Fibroblast of skin of left quadriceps (primary cell): ENCODE data around the gene ZNF319.

Experiments
- DNase-seq, 2 experiments: peaks; one replicate each; pipeline ENCODE4 v3.0.0-alpha.2; 2013; ENCODE audit warnings: low read depth in 2 of 2

ZNF319 gene

DNA sequence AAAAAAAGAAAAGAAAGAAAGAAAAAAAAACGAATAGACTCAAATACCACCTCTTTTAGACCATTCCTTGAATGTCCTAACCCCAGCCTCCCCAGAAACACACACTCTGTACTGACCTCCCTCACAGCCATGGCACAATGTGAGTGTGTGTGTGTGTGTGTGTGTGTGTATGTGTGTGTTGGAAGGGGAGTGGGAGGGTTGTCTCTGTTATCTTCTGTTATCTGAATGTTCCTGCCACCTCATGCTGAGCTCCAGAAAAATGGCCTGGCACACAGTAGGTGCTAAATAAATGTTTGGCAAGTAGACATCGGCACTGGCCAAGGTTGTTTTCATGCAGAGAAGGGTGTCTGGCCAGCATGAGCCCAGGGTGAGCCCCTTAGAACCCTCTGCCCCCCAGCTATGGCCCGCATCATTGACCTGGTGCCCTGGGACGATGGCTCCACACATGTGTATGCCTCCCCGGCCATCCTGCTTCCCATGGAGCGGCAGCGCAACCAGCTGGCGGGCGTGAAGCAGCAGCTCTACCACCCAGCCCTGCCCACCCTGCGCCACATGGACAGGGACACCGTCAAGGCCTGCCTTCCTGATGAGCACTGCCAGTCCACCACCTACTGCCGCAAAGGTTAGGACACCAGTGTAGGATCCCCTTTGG is 22.9 kb downstream of the ZNF319 start:
- DNase-seq: no peak

DNA sequence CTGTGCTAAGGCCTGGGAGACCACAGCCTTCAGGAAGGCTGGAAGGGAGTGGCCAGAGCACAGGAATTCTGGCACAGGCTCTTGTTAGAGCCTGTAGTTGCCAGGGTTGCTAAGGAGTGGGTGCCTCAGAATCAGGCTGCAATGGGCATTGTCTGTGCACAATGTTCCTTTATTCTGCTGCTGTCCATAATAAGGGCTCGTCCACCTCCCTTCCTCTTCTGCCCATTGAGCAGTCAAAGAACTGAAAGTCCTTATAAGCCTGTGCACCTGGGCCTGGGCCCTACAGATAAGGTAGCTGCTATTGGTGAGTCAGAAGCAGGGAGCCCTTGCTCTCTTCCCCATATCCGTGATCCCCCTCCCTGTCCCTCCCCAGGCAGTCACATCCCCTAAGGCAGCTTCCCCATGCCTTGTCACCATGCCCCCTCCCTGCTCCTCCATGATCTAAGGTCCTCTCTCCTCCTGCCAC is 24.1 kb downstream of the ZNF319 start:
- no peak for DNase-seq

DNA sequence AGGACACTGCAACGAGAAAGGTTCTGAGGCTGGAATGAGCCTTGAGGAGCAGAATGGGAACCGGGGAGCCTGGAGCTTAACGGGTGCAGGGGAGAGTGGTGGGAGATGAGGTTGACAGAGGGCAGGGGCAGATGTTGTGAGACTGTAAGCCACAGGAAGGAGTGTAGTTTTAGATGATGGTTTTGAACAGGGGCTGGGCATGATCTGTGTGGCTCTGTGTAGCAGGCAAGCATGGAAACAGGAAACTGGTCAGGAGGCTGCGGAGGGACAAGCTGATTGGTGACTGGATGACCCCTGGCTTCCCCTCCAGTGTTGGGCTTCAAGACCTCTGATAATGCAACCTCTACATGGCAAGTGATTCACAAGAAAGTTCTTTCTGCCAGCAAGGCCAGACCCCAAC is 28.2 kb downstream of the ZNF319 start:
- no peak for DNase-seq

DNA sequence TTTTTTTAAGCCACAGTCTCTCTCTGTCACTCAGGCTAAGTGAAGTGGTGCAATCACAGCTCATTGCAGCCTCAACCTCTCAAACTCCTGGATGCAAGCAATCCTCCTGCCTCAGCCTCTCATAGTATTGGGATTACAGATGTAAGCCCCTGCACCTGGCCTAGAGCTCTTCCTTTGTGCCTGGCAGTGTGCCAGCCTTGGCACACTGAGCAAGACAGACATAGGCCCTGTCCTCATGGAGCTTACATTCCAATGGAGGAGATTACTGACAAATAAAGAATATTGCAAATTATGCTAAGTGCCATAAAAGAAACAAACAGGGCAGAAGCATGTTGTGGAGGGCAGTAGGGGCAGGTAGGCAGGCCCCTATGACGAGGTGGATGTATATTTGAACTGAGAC is 28.6 kb downstream of the ZNF319 start:
- no peak for DNase-seq

DNA sequence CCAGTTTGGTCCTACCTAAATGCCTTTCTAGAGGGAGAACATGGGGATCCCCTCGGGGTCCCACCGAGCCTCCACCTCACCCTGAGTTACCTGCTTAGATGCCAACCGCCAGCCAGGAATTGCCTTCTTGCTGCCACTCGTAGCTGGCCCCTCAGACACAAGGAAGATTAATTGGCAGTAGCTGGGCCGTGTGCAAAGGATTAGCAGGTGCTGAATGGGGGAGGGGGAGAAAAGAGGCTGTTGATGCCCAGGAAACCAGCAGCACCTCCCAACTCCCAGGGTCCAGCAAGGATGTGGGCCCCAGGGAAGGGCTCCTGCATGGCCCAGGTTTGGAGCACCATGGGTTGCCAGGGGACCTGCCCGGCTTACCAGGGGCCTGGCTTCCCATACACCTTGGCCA is 29.5 kb downstream of the ZNF319 start, which contains the start of gene CNGB1:
Gene CNGB1 (minus strand): TSS at position 159 of the 400 bp plus-strand sequence. CDS start 3,842 bp downstream, outside the sequence.
- no peak for DNase-seq

DNA sequence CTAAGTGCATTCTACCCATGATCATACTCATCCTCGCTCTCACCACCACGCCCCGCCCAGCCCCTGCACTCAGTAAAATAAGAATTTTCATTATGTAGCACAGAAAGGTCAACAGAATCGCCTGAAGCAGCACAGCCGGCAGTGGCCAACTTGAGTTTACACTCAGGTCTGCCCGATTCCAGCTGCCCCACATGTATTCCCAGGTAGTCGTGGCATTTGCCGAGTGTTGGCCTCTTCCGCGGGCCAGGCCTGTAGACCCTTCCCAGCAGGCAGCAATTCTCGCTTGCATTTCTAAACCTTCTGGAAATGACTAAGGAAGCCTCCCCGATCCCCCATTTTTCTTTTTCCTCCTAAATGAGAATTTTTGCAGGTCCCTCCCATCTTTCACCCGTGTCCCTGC is 30.2 kb downstream of the ZNF319 start:
- DNase-seq: no peak

DNA sequence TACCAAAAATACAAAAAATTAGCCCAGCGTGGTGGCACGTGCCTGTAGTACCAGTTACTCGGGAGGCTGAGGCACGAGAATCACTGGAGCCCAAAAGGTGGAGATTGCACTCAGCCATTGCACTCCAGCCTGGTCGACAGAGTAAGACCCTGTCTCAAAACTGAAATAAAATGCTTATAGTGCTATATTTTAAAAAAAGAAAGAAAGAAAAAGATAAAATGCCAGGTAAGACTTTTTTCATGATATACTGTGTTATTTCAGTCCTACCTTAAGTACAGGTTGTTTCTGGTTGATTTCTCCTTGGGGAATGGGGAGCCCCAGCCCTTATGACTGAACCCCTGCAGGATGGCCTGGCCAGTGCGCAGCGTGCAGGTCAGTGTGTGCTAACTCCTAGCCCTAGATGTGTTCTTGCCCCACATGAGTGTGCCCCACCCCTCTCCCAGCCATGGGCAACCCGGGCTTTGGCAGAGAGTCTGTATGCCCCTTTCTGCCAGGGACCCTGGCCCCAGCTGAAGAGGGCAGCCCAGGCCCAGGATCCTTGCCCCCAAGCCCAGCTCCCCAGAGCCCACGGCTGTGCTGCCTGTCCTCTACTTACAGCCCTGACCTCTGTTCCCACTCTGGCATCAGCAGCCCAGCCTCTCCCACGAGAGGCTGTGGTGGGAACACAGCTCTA is 30.9 kb downstream of the ZNF319 start:
- no peak for DNase-seq

DNA sequence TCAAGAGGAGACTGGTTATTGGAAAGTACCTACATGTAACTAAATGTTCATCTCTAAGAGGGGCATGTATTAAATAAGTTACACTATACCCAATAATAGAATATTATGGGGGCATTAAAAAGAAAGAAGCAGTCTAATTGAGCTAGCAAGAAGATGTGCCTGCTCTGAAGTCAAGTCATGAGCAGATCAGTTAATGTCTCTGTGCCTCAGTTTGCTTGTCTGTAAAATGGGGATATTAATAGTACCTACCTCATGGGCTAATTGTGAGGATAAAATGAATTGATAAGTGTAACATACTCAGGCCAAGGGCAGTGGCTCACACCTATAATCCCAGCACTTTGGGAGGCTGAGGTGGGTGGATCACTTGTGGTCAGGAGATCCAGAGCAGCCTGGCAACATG is 32.6 kb downstream of the ZNF319 start:
- no peak for DNase-seq

DNA sequence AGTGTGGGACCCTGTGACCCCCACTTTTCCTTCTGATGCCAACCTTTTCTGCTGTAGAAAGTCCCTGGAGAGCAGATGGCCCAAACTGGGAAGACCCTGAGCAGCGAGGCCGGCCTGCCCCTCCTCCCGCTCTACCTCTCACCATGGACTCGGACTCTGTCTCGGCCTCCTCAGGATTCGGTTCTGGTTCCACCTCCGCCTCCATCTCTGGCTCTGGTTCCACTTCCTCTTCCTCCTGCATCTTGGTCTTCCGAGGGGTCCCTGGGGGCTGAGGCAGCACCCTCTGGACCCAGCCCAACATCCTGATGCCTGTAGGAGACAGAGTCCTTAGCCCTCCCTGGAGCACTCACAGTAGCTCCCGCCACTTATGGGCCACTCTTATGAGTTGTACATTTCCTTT is 33.5 kb downstream of the ZNF319 start:
- no peak for DNase-seq

DNA sequence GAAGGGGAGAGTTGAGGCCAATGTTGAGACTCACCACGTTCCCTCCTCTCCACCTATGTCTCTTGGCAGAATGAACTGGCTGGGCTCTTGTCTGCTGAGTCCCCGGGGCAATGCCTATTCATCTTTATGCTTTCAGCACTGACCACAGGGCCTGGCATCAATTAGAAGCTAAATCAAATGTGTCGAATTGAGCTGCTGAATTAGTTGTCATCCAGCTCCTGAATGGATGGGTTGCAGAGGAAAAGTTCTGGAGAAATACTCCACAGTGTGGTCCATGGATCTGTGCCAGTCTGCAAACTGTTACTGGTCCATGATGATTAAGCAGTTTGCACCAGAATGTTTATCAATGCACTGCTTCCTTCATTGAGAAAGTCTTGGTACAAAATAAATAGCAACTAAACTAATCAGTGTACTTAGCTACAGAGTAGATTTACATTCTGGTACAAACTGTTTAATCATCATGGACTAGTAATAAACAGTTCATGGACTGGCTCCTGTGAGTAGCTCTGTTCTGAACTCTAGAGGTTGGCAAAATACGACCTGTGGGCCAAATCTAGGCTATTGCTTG is 34.2 kb downstream of the ZNF319 start:
- no peak for DNase-seq

DNA sequence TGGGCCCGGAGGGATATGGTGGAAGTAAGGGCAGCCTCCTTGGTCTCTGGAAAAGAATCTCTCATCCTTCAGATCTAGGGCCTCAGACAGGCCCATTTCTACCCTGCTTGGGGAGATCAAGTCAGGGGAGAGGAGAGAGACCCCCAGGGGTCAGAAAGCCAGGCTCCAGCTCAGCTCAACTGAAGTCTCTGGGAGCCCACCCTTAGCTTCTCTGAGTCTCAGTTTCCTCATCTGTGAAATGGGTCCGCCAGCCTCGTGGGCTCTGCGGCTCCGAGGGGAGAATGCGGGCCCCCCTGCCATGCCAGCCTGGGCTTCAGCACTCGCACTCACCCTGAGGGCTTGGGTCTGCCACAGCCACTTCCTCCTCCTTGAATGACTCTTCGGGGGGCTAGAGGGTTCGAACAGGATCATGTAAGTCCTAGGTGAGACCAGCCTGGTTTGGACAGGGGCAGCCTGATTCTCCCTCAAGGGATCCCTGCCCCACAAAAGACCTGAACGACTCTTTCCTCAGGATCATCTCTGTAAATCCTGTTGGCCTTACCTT is 36.2 kb downstream of the ZNF319 start:
- DNase-seq: no peak

DNA sequence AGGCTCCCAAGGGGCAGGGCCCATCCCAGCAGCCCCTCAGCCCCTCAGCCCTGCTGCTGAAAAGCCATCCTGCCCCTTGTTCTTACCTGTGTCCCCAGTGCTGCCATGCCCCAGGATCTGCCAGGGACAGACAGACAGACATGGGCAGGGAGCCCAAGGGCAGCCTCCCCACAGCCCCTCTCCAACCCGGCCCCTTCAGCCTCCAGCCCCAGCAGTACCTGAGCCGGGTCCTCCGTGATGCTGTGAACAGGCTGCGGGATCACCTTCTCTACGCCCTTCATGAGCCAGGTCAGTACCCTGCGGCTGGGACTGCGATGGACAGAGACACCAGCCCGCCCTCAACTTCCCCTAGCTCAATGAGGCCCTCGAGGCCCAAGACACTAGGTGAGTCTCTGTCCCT is 37.7 kb downstream of the ZNF319 start:
- no peak for DNase-seq

DNA sequence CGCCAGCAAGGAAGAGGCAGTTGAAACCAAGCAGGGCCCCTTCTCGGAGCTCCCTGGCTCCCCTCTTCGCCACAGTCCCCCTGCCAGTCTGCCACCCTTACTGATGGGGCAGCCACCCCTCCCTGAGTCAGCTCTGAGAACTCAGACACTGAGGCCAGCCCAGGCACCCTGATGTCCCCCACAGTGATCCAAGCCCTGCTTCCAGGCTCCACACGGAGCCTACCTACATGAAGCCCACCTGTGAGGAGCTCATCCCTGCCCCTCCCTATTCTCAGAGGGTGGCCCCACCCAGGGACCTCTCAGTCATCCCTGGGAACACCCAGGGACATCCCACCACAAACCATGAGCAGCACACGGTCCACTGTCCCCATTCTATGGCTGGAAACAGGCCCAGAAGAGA is 38.4 kb downstream of the ZNF319 start:
- DNase-seq: no peak

DNA sequence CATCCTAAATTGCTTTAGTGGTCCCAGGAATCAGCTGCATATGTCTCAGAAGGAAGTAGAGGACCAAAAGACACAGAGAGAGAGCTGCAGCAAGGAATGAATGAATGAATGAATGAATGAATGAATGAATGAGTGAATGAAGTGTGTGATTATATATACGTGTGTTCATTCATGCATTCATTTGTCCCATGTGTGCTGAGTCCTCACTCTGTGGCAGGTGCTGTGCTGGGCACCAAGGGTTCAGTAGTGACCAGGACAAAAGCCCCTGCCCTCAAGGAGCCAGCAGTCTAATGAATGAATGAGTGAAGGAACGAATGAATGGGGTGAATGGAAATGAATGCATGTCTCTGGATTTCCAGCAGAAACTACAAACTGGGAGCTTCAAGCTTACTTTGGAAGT is 38.9 kb downstream of the ZNF319 start:
- DNase-seq: no peak

DNA sequence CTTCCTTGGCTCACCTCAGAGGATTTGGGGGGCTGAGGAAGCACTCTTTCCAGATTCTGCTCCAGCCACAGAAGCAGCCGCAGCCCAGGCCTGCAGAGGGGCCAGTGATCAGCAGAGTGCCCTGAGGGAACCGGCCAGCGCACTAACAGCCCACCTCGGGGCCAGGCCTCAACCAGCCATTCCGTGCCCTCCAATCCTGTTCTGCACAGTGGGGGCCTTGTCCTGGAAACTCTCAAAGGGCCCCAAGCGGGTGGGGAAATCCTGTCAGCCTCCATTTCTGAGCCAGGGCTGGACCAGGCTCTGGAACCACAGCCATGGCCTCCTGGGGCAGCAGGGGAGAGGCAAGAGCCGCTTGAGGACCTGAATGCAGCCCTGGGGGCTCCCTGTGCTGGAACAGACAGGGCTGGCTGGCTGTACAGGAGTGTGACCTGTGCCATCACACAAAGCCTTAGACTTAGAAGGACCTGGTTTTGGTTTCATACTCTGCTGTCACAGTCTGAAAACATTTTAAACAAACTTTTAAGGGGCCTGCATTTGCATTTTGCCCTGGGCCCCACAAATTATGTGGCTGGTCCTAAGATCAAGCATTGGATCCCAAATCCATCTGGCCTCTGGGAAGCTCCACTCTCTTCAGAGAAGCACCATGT is 39.5 kb downstream of the ZNF319 start:
- DNase-seq: no peak

DNA sequence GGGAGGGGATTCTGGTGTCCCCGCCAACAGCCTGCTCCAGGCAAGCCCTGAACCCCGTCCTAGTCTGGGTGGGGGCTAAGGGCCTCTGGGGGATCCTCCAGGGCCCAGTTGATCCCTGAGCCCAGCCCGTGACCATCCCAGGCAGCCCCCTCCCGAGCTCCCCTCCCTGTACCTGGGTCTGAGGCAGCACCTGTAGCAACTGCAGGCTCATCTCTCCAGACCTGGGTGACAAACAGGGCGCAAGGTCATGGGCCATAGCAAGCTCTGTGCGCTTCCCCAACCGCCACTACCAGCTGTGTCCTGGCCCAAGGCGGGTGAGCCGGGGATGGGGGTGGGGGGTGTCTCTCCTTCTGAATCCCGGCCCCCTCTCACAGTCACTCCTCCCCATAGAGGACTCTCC is 40.2 kb downstream of the ZNF319 start:
- DNase-seq: no peak

DNA sequence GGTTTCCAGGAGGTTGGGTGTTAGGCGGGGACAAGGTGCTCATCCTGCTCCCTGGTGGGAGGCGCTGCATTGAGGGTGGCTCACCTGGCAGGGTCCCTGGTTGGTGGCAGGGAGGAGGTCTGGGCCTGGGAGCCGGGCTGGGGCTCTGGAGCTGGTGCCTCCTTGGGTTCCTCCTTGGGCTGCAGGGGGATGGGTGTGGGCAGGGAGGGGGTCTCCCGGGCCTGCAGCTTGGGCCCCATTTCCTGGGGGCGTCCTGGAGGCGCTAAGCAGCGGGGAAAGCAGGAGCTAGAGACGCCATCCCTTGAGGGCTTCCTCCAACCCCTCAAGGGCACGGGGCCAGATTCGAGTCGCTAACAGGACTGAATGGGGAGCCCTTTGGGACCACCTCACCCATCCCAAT is 40.7 kb downstream of the ZNF319 start:
- no peak for DNase-seq

DNA sequence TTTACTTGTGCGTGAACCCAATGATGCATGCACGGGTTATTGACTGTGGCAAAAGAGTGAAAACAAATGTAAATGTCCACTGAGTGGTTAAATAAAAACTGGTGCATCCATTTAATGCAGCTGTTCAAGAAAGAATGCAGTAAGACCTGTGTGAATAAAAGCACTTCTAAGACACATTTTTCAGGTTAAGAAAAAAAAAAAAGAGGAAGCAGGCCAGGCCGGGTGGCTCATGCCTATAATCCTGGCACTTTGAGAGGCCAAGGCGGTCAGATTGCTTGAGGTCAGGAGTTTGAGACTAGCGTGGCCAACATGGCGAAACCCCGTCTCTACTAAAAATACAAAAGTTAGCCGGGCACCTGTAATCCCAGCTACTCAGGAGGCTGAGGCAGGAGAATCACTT is 41.4 kb downstream of the ZNF319 start:
- no peak for DNase-seq

DNA sequence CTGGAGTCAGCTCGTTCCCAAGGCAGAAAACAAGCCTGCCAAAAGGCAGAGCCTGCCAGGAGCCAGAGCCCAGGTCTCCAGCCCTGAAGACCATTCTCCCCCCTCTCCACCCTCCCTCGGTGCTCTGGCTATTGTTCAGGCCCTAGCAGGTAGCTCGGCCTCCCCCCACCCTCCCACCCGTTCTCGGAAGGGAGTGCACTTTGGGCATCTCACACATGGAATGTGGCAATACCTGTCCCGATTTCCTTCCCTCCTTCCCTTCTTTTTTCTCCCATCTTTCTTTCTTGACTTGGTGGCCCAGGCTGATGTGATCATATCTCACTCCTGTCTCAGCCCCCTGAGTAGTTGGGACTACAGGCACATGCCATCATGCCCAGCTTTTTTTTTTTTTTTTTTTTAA is 41.9 kb downstream of the ZNF319 start:
- no peak for DNase-seq

DNA sequence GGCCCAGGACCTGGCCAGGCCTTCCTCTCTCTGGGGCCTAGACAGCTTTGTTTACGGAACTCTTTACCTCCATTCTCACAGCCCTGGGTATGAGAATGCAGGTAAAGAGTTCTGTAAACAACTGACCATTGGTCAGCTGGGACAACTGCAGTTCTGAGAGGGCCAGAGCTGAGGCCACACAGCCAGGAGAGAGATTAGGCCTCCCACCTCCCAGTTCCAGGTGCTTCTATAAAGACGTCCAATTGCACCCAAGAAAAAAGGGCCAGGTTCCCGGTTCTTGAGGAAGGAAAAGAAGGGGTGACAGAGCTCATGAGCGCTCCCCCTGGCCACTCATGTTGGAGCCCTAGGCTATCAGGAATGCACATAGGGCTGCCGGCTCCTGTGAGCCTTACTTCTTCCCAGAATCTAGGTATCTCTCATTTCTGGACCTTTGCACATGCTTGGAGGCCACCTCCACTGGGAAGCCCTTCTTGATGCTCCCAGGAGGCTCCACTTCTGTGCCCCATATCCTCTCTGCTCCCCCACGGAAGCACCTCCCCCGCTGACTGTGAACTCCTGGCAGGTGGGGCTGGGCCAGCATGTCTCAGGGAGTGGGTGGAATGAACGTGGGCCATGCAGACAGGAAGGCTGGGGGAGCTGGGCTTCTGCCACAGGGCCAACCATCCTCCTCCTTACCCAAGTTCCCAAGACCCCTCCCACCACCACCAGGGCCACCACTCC is 42.6 kb downstream of the ZNF319 start:
- no peak for DNase-seq

DNA sequence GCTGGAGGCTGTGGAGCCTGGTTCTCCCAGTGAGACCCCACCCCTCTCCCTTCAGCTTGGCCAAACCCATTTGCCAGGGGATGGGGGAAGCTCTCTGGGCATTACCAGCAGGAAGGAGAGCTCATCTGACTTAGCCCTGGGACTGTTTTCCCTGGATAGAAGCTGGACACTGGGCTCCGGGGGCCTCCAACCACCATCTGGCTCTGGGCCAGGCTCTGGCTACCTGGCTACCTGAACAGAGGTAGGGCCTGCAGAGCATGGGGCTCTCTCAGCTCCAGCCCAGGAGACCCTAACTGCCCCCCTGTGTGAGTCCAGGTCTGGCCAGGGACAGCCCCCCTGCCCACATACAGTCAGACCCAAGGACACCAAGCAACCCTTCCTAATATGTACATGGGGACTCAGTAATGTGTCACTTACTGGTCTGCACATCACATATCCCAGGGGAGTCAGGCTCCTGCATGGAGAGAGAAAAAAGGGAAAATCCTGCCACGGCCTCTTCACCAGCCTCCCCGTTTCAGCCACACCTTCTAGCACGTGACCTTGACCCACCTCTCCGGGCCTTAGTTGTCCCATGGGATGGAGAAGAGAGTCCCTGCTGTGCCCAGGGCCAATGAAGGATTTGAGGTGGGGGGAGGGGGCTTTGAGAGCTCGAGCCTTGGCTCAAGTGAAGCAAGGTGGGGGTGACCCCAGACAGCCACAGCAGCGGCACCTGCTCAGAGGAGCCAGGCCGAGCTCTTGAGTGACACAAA is 43.4 kb downstream of the ZNF319 start:
- DNase-seq: no peak
